Lower leg skin (tissue), 3 donors: ENCODE data around the gene TCEANC2.

Experiments used
- CTCF ChIP-seq, 3 donors: fragments of 450-650 bp; IDR thresholded peaks; one replicate each; pipeline ENCODE4 v1.5.1; 2016; ENCODE audit warnings: antibody characterized with exemption in 3 of 3, mild to moderate bottlenecking in 3 of 3, moderate library complexity in 2 of 3
- POLR2A ChIP-seq, 2 donors: fragments of 450-650 bp; IDR thresholded peaks; one replicate each; pipeline ENCODE4 v1.6.1; 2016 to 2017; ENCODE audit warnings: antibody characterized with exemption in 2 of 2, mild to moderate bottlenecking in 1 of 2, moderate library complexity in 1 of 2

- TF ChIP-seq CTCF (IDR thresholded peaks at IDR 0.05) (no peak), POLR2A (IDR thresholded peaks at IDR 0.05) (no peak)
Observed at GRCh38 chr1:54114955-54115354, 61.5 kb downstream of the TCEANC2 start.
